Lower lobe of right lung (tissue), 2 donors: ENCODE results near the gene MRS2. TPM values are rescaled to one million over a fixed set of nuclear protein-coding genes. Genes with fewer than 3 reads are reported as not detected.

Source experiments
- ATAC-seq, 2 donors: fragments of 200-7000 bp; cut with Tn5 transposase; one replicate each; pipeline ENCODE4 v1.9.1; 2020 to 2022; ENCODE audit warnings: mild to moderate bottlenecking in 2 of 2, moderate library complexity in 2 of 2
- DNase-seq: peaks from one replicate; pipeline ENCODE4 v3.0.0-alpha.2; 2020
- H3K27ac ChIP-seq: fragments of 200-600 bp; one replicate; pipeline ENCODE4 v1.8.0; 2022
- H3K27me3 ChIP-seq: fragments of 200-600 bp; one replicate; pipeline ENCODE4 v1.8.0; 2022; ENCODE audit warnings: low read depth
- H3K36me3 ChIP-seq: fragments of 200-600 bp; one replicate; pipeline ENCODE4 v1.8.0; 2022; ENCODE audit warnings: mild to moderate bottlenecking
- H3K4me1 ChIP-seq: fragments of 200-600 bp; one replicate; pipeline ENCODE4 v1.8.0; 2022
- H3K4me3 ChIP-seq: fragments of 200-600 bp; one replicate; pipeline ENCODE4 v1.8.0; 2022; ENCODE audit warnings: mild to moderate bottlenecking
- H3K9me3 ChIP-seq: fragments of 200-600 bp; one replicate; pipeline ENCODE4 v1.8.0; 2022
- intact Hi-C: fragments of 100-400 bp; cut with DNase I; formaldehyde crosslinking; loops from one replicate; pipeline ENCODE4 v1.11.0; 2022
- total RNA-seq: library from RNA; stranded (reverse); fragmentation: NEBNext Ultra II Directional; extraction: Animal tissue kit (Norgen Biotek cat#: 25700); gene quantifications from one replicate; pipeline ENCODE4 v1.2.1, GENCODE V29; 2021
- TF ChIP-seq, protein P1 (sequence below): fragments of 200-600 bp; IDR thresholded peaks from one replicate; pipeline ENCODE4 v1.8.0; 2022; ENCODE audit warnings: antibody characterized with exemption, mild to moderate bottlenecking
- donor health status: DM: no; HTN: yes; CAD: no; lungs with severe emphysema.

Gene MRS2
- total RNA-seq, 1 donor from 2014 or later, result 20.5 TPM

DNA sequence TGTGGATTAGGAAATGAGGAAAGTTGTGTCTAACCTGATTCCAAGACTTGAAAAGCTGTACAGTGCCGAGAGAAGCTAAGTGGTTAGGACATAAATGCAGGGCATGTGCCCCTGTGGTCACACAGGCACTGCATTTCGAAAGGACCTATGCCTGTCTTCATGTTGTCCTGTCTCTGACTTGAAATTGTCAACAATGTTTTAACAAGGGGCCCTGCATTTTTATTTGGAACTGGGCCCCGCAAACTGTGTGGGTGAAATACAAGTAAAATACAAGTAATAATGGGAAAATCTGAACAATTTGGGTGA is 38.8 kb downstream of the MRS2 start:
- TF ChIP-seq, protein P1, sequence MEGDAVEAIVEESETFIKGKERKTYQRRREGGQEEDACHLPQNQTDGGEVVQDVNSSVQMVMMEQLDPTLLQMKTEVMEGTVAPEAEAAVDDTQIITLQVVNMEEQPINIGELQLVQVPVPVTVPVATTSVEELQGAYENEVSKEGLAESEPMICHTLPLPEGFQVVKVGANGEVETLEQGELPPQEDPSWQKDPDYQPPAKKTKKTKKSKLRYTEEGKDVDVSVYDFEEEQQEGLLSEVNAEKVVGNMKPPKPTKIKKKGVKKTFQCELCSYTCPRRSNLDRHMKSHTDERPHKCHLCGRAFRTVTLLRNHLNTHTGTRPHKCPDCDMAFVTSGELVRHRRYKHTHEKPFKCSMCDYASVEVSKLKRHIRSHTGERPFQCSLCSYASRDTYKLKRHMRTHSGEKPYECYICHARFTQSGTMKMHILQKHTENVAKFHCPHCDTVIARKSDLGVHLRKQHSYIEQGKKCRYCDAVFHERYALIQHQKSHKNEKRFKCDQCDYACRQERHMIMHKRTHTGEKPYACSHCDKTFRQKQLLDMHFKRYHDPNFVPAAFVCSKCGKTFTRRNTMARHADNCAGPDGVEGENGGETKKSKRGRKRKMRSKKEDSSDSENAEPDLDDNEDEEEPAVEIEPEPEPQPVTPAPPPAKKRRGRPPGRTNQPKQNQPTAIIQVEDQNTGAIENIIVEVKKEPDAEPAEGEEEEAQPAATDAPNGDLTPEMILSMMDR, result no peak

GRCh38 chr6:24444588-24444987 is 41.9 kb downstream of the MRS2 start:
- ATAC-seq (no peak), DNase-seq (no peak)
- intact Hi-C loops, result no loop called here
- Histone ChIP-seq H3K4me1 (no peaks in the 10 kb centered on the region), H3K4me3 (no peak overlapping the region), H3K27me3 (no peaks in the 10 kb centered on the region), H3K9me3 (no peaks in the 10 kb centered on the region), H3K36me3 (no peaks in the 10 kb centered on the region), H3K27ac (no peak overlapping the region)
- TF ChIP-seq, protein P1, result no peak

More for the DNA sequence above, 38.8 kb downstream of the MRS2 start:
- Histone ChIP-seq H3K27ac (no peak overlapping the region), H3K9me3 (no peaks in the 10 kb centered on the region), H3K27me3 (no peaks in the 10 kb centered on the region), H3K36me3 (no peaks in the 10 kb centered on the region), H3K4me3 (no peak overlapping the region), H3K4me1 (no peaks in the 10 kb centered on the region)
- DNase-seq (no peak), ATAC-seq (no peak)
- intact Hi-C loops, result no loop called here

DNA sequence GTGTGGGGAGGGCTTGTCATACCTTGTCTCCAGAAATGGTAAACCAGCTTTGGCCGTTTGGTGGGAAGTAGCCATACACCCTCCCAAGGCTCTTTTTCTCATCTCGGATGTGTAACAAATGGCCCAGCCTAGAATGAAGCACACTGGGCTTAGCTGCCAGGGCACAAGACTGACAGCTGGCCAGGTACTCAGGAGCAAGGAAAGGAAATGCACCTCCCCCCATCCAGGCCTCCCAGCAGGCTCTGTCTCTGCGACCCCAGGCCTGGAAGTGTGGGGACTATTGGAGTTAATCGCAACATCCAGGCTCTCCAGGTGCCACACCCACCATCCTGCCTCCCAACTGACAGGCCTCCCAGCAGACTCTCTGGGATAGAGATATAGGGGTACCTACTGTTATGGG is 43.0 kb downstream of the MRS2 start:
- H3K4me3 ChIP-seq, result no peak overlapping the region
- H3K27me3 ChIP-seq, result no peaks in the 10 kb centered on the region
- intact Hi-C loops, result no loop called here

DNA sequence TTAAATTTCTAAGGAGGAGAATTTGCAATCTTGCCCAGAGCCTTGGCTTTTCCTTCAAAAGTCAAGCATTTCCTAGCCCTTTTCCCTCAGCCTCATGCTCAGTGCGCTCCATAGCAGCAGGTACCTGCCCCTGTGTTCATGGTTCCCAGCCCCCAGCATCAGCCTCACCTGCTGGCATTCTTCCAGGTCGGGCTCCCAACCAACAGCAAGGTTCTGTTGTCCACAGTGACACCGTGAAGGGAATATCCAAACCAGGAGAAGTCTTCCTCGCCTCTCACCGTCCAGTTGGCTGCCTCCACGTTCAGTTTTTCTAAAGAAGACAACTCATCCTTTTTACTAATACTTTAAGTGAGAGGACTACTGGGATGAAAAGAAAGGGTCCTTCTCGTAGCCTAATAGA is 43.9 kb downstream of the MRS2 start:
- Histone ChIP-seq H3K4me3 (no peak overlapping the region), H3K36me3 (no peaks in the 10 kb centered on the region), H3K27ac (no peak overlapping the region), H3K9me3 (no peaks in the 10 kb centered on the region), H3K27me3 (no peaks in the 10 kb centered on the region), H3K4me1 (no peaks in the 10 kb centered on the region)
- DNase-seq (no peak), ATAC-seq (no peak)
- intact Hi-C loops, result no loop called here
- TF ChIP-seq, protein P1, result no peak

More for the DNA sequence above, 43.0 kb downstream of the MRS2 start:
- TF ChIP-seq, protein P1, result no peak
- ATAC-seq (no peak), DNase-seq (no peak)
- no peaks in the 10 kb centered on the region for H3K36me3 ChIP-seq
- no peak overlapping the region for H3K27ac ChIP-seq
- no peaks in the 10 kb centered on the region for H3K9me3 ChIP-seq
- H3K4me1 ChIP-seq, result no peaks in the 10 kb centered on the region

GRCh38 chr6:24448396-24448795 is 45.7 kb downstream of the MRS2 start:
- ATAC-seq, result no peak
- DNase-seq, result no peak
- intact Hi-C loops, result no loop called here

More at GRCh38 chr6:24448396-24448795, 45.7 kb downstream of the MRS2 start:
- TF ChIP-seq, protein P1, result no peak
- H3K27ac ChIP-seq, result no peak overlapping the region
- H3K9me3 ChIP-seq, result no peaks in the 10 kb centered on the region
- no peak overlapping the region for H3K4me3 ChIP-seq
- H3K4me1 ChIP-seq, result no peaks in the 10 kb centered on the region
- no peaks in the 10 kb centered on the region for H3K36me3 ChIP-seq
- H3K27me3 ChIP-seq, result no peaks in the 10 kb centered on the region
